ENCODE measurements around the gene HELQ. TPM values are rescaled to one million over a fixed set of nuclear protein-coding genes. Genes with fewer than 3 reads are reported as not detected.

HELQ gene
- total RNA-seq, 3 donors from 2014 or later (not counting 1 experiment from before 2014, with no cell fraction given): 19.8 to 33.6 (median 29.9) TPM

DNA sequence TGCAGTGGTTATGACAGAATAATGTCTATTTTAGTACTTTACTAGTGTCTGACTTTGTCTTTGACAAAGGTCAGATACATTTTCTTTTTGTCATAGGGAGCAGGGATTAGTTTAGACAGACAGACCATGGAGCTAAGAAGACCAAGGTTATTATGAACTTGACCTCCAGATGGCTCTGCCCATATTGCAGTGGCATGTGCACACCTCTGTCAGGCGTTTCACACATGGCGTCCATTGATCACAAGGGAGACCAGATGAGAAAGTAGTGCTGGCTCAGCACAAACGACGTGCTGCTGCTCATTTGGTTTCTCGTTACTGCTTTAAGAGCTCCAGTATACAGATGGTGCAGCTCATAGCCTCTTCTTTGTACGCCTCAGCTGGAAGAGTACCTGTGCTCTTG, 64.7 kb downstream of the HELQ start:
- H3K36me3 ChIP-seq (ENCODE audit: control insufficient read depth, insufficient read depth, low read length): no peaks in the 10 kb centered on the region
- no peaks in the 10 kb centered on the region for H3K9me3 ChIP-seq (ENCODE audit: control insufficient read depth, insufficient read depth, low read length)
- no peak overlapping the region for H3K27ac ChIP-seq (ENCODE audit: low read length)
- H3K4me3 ChIP-seq (ENCODE audit: low read length): no peak overlapping the region
- no peak overlapping the region for H3K27ac Mint-ChIP-seq
- intact Hi-C loops (cut with micrococcal nuclease): no loop called here
- H3K36me3 Mint-ChIP-seq: no peaks in the 10 kb centered on the region
- H3K4me3 Mint-ChIP-seq: no peak overlapping the region
- peaks cover 5 to 6% of the 10 kb centered on the region in 2 donors for H3K27me3 Mint-ChIP-seq (ENCODE audit: low read depth in 2 of 2)
- DNase-seq: no peak
- TF ChIP-seq, protein P1, sequence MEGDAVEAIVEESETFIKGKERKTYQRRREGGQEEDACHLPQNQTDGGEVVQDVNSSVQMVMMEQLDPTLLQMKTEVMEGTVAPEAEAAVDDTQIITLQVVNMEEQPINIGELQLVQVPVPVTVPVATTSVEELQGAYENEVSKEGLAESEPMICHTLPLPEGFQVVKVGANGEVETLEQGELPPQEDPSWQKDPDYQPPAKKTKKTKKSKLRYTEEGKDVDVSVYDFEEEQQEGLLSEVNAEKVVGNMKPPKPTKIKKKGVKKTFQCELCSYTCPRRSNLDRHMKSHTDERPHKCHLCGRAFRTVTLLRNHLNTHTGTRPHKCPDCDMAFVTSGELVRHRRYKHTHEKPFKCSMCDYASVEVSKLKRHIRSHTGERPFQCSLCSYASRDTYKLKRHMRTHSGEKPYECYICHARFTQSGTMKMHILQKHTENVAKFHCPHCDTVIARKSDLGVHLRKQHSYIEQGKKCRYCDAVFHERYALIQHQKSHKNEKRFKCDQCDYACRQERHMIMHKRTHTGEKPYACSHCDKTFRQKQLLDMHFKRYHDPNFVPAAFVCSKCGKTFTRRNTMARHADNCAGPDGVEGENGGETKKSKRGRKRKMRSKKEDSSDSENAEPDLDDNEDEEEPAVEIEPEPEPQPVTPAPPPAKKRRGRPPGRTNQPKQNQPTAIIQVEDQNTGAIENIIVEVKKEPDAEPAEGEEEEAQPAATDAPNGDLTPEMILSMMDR (IDR thresholded peaks at IDR 0.05): no peak
- WGBS (ENCODE audit: insufficient coverage): 80% methylated on average over 6 of the region's 6 CpGs
- H3K27me3 ChIP-seq (ENCODE audit: control insufficient read depth, insufficient read depth, low read length): no peaks in the 10 kb centered on the region
- H3K9me3 Mint-ChIP-seq: no peaks in the 10 kb centered on the region
- ATAC-seq: no peak
- no peaks in the 10 kb centered on the region for H3K4me1 ChIP-seq (ENCODE audit: control insufficient read depth, insufficient read depth, low read length)
- H3K4me1 Mint-ChIP-seq: peaks cover 6% of the 10 kb centered on the region in 2 donors

DNA sequence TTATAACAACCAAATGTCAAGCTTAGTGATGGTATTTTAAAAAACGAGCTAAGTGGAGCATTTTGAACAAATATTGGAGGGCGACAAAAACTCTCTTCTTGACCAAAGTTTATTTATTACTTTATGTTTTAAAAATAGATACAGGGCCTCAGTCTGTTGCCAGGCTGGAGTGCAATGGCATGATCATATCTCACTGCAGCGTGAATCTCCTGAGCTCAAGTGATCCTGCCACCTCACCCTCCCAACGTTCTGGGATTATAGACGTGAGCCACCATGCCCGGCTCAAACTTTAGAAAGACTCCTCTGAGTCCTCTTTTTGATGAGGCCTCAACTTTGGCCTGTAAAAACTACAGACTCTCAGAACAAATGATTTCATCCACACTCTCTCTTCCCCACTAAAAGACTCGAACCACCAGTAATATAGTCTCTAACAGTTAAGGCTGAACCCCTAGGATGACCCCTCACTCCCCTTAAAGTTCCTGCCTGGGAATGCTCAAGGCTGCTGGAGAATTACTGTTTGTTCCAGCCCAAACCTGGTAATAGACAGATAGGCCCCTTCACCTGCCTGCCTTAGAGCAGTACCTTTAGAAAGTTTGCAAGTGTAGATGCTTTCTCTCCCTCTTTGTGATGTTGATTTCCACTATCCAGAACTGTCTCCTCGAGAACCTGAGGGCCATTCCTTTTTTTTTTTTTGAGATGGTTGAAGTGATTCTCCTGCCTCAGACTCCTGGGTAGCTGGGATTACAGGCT, 65.7 kb downstream of the HELQ start:
- H3K4me1 Mint-ChIP-seq: peaks cover 6% of the 10 kb centered on the region in 2 donors
- 94% methylated on average over 5 of the region's 8 CpGs for WGBS (ENCODE audit: insufficient coverage)
- H3K4me3 Mint-ChIP-seq: no peak overlapping the region
- Histone ChIP-seq H3K27ac (ENCODE audit: low read length) (no peak overlapping the region), H3K27me3 (ENCODE audit: control insufficient read depth, insufficient read depth, low read length) (no peaks in the 10 kb centered on the region), H3K4me3 (ENCODE audit: low read length) (no peak overlapping the region), H3K36me3 (ENCODE audit: control insufficient read depth, insufficient read depth, low read length) (no peaks in the 10 kb centered on the region), H3K4me1 (ENCODE audit: control insufficient read depth, insufficient read depth, low read length) (no peaks in the 10 kb centered on the region), H3K9me3 (ENCODE audit: control insufficient read depth, insufficient read depth, low read length) (no peaks in the 10 kb centered on the region)
- DNase-seq (no peak), ATAC-seq (no peak)
- TF ChIP-seq, protein P1 (IDR thresholded peaks at IDR 0.05): no peak
- peaks cover 2 to 6% of the 10 kb centered on the region in 2 donors for H3K27me3 Mint-ChIP-seq (ENCODE audit: low read depth in 2 of 2)
- no peak overlapping the region for H3K27ac Mint-ChIP-seq
- H3K9me3 Mint-ChIP-seq: no peaks in the 10 kb centered on the region
- intact Hi-C loops (cut with micrococcal nuclease): no loop called here
- no peaks in the 10 kb centered on the region for H3K36me3 Mint-ChIP-seq

DNA sequence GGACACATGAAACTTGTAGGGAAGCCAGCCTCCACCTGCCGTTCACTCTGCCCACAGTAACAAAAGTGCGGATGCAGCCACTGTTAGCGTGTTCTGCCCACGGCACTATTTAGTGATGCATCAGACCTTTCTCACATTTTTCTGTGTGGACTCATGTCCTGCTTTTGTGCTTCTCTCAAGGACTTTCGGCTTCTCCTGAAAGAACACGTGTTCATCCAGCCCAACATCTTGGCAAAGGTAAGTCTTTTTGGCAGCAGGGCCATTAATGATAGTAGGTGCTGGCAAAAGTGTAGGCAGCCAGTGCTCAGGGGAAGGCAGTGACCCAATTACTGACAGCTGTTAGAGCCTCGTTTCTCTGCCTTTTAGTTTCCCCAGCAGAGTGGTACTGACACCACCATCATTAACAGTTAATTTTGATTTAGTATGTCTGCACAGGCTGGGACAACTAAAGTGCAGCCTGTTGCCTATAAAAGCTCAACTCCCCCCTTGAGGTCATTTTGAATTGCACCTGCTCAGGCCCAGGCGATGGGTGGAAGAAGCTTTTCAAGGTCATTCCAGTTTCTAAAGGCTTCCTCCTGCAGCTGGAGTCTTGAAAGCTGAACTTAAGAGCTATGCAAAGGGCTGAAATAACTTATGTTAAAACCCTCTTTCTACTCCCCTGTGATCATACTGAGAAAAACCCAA, 66.4 kb downstream of the HELQ start:
- H3K4me1 ChIP-seq (ENCODE audit: control insufficient read depth, insufficient read depth, low read length): no peaks in the 10 kb centered on the region
- DNase-seq (no peak), ATAC-seq (no peak)
- no peak overlapping the region for H3K4me3 Mint-ChIP-seq
- no peaks in the 10 kb centered on the region for H3K36me3 Mint-ChIP-seq
- H3K4me1 Mint-ChIP-seq: peaks cover 6% of the 10 kb centered on the region in 2 donors
- no peak overlapping the region for H3K27ac ChIP-seq (ENCODE audit: low read length)
- no peaks in the 10 kb centered on the region for H3K9me3 ChIP-seq (ENCODE audit: control insufficient read depth, insufficient read depth, low read length)
- H3K27me3 Mint-ChIP-seq (ENCODE audit: low read depth in 2 of 2): peaks cover 2 to 6% of the 10 kb centered on the region in 2 donors
- H3K9me3 Mint-ChIP-seq: no peaks in the 10 kb centered on the region
- H3K27me3 ChIP-seq (ENCODE audit: control insufficient read depth, insufficient read depth, low read length): no peaks in the 10 kb centered on the region
- intact Hi-C loops (cut with micrococcal nuclease): no loop called here
- no peaks in the 10 kb centered on the region for H3K36me3 ChIP-seq (ENCODE audit: control insufficient read depth, insufficient read depth, low read length)
- TF ChIP-seq, protein P1 (IDR thresholded peaks at IDR 0.05): no peak
- H3K4me3 ChIP-seq (ENCODE audit: low read length): no peak overlapping the region
- no peak overlapping the region for H3K27ac Mint-ChIP-seq
- 90% methylated on average over 8 of the region's 8 CpGs for WGBS (ENCODE audit: insufficient coverage)

Measured in natural killer cell (primary cell).